ENCODE data around the gene FHIT. TPM values are rescaled to one million over a fixed set of nuclear protein-coding genes. Genes with fewer than 3 reads are reported as not detected.

FHIT gene
- total RNA-seq, 1 donor from 2014 or later = 11.7 TPM

- Mint-ChIP-seq H3K4me1 (ENCODE audit: unreplicated experiment) (peaks cover 19% of the 10 kb centered on the region), H3K4me3 (no peak overlapping the region), H3K9me3 (peaks cover 17% of the 10 kb centered on the region), H3K36me3 (no peaks in the 10 kb centered on the region), H3K27ac (no peak overlapping the region), H3K27me3 (peaks cover 15% of the 10 kb centered on the region)
- DNase-seq (ENCODE audit: extremely low spot score, unreplicated experiment) = no peak
- TF ChIP-seq CTCF (conservative IDR thresholded peaks at IDR 0.05) = no peak
These were observed 1124.5 kb downstream of the FHIT start for GRCh38 chr3:60126511-60127304.

GRCh38 chr3:60125686-60126085 is 1125.6 kb downstream of the FHIT start:
- DNase-seq (ENCODE audit: extremely low spot score, unreplicated experiment) = no peak
- Mint-ChIP-seq H3K4me3 (no peak overlapping the region), H3K9me3 (peaks cover 17% of the 10 kb centered on the region), H3K27ac (no peak overlapping the region), H3K4me1 (ENCODE audit: unreplicated experiment) (peaks cover 19% of the 10 kb centered on the region), H3K36me3 (no peaks in the 10 kb centered on the region), H3K27me3 (peaks cover 15% of the 10 kb centered on the region)
- no peak for TF ChIP-seq CTCF (conservative IDR thresholded peaks at IDR 0.05)

GRCh38 chr3:60120245-60120644 is 1131.0 kb downstream of the FHIT start:
- no peak for TF ChIP-seq CTCF (conservative IDR thresholded peaks at IDR 0.05)
- H3K9me3 Mint-ChIP-seq = no peaks in the 10 kb centered on the region
- no peaks in the 10 kb centered on the region for H3K27me3 Mint-ChIP-seq
- no peaks in the 10 kb centered on the region for H3K36me3 Mint-ChIP-seq
- DNase-seq (ENCODE audit: extremely low spot score, unreplicated experiment) = no peak
- H3K27ac Mint-ChIP-seq = no peak overlapping the region
- peaks cover 12% of the 10 kb centered on the region for H3K4me1 Mint-ChIP-seq (ENCODE audit: unreplicated experiment)
- H3K4me3 Mint-ChIP-seq = no peak overlapping the region

GRCh38 chr3:60114191-60114590 is 1137.1 kb downstream of the FHIT start:
- Mint-ChIP-seq H3K36me3 (no peaks in the 10 kb centered on the region), H3K27me3 (peaks cover 3% of the 10 kb centered on the region), H3K9me3 (peaks cover 5% of the 10 kb centered on the region), H3K27ac (no peak overlapping the region), H3K4me1 (ENCODE audit: unreplicated experiment) (no peaks in the 10 kb centered on the region), H3K4me3 (no peak overlapping the region)
- DNase-seq (ENCODE audit: extremely low spot score, unreplicated experiment) = no peak
- no peak for TF ChIP-seq CTCF (conservative IDR thresholded peaks at IDR 0.05)

- H3K36me3 Mint-ChIP-seq = no peaks in the 10 kb centered on the region
- TF ChIP-seq CTCF (conservative IDR thresholded peaks at IDR 0.05) = no peak
- no peak overlapping the region for H3K4me3 Mint-ChIP-seq
- H3K27me3 Mint-ChIP-seq = peaks cover 7% of the 10 kb centered on the region
- peaks cover 23% of the 10 kb centered on the region for H3K4me1 Mint-ChIP-seq (ENCODE audit: unreplicated experiment)
- H3K27ac Mint-ChIP-seq = no peak overlapping the region
- no peak for DNase-seq (ENCODE audit: extremely low spot score, unreplicated experiment)
- no peaks in the 10 kb centered on the region for H3K9me3 Mint-ChIP-seq
These were observed 1144.0 kb downstream of the FHIT start for GRCh38 chr3:60107275-60107674.
